Neural cell (in vitro differentiated cells): ENCODE measurements around the gene ACVR1.

ENCODE experiments used
- EZH2 ChIP-seq: fragments of 200-600, 300-800 bp; shearing (Covaris generic), sonication (generic); IDR thresholded peaks from 2 replicates; pipeline ENCODE4 v1.6.1; 2014; ENCODE audit warnings: antibody characterized with exemption, low read length, borderline replicate concordance, mild to moderate bottlenecking; ENCODE audit not compliant: insufficient read depth, poor library complexity, severe bottlenecking
- RAD21 ChIP-seq: fragments of 450-650 bp; conservative IDR thresholded peaks from 2 replicates; pipeline ENCODE4 v1.6.1; 2014; ENCODE audit warnings: antibody characterized with exemption, mild to moderate bottlenecking, moderate library complexity
- TF ChIP-seq, protein P1 (sequence below): fragments of 450-650 bp; IDR thresholded peaks from 2 replicates; pipeline ENCODE4 v1.5.1; 2014; ENCODE audit warnings: antibody characterized with exemption, mild to moderate bottlenecking, moderate library complexity; ENCODE audit not compliant: poor library complexity, severe bottlenecking

GRCh38 chr2:157866666-157867642, 9.2 kb downstream of the ACVR1 start:
- TF ChIP-seq, protein P1, sequence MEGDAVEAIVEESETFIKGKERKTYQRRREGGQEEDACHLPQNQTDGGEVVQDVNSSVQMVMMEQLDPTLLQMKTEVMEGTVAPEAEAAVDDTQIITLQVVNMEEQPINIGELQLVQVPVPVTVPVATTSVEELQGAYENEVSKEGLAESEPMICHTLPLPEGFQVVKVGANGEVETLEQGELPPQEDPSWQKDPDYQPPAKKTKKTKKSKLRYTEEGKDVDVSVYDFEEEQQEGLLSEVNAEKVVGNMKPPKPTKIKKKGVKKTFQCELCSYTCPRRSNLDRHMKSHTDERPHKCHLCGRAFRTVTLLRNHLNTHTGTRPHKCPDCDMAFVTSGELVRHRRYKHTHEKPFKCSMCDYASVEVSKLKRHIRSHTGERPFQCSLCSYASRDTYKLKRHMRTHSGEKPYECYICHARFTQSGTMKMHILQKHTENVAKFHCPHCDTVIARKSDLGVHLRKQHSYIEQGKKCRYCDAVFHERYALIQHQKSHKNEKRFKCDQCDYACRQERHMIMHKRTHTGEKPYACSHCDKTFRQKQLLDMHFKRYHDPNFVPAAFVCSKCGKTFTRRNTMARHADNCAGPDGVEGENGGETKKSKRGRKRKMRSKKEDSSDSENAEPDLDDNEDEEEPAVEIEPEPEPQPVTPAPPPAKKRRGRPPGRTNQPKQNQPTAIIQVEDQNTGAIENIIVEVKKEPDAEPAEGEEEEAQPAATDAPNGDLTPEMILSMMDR: no peak
- TF ChIP-seq EZH2 (no peak), RAD21 (no peak)
